ENCODE data around the gene ACSM2B.
"Not testable (repeated sequence)": the region's sequence is repeated elsewhere in the genome, so short reads cannot be mapped to it uniquely, and the experiment has no call there.

DNA sequence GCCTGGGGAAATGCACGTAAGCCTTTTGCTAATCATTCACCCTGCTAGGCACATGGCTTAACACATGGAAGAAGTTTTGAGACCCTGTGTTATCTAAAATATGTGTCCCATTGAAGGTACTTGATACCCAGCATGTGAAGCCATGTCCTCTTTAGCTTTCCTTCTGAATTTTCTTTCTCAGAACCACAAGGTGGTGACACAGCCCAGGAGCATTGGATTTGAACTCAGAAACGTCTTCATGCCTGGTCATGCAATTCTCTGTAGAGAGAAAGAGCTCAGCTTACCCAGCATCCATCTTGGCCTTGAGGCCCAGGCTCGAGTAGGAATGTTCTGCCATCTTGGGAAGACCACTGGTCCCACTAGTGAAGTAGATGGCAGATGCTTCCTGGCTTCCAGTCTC is 22.7 kb downstream of the ACSM2B start:
- TF ChIP-seq, protein P1, sequence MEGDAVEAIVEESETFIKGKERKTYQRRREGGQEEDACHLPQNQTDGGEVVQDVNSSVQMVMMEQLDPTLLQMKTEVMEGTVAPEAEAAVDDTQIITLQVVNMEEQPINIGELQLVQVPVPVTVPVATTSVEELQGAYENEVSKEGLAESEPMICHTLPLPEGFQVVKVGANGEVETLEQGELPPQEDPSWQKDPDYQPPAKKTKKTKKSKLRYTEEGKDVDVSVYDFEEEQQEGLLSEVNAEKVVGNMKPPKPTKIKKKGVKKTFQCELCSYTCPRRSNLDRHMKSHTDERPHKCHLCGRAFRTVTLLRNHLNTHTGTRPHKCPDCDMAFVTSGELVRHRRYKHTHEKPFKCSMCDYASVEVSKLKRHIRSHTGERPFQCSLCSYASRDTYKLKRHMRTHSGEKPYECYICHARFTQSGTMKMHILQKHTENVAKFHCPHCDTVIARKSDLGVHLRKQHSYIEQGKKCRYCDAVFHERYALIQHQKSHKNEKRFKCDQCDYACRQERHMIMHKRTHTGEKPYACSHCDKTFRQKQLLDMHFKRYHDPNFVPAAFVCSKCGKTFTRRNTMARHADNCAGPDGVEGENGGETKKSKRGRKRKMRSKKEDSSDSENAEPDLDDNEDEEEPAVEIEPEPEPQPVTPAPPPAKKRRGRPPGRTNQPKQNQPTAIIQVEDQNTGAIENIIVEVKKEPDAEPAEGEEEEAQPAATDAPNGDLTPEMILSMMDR (IDR thresholded peaks at IDR 0.05; ENCODE audit: low read length) = not testable (repeated sequence)
- not testable (repeated sequence) for TF ChIP-seq EZH2 (IDR thresholded peaks at IDR 0.05; ENCODE audit: borderline replicate concordance, low read length)

All from OCI-LY1 (cell line).